Naive B cell (primary cell): ENCODE results near the gene HNF1B. TPM values are rescaled to one million over a fixed set of nuclear protein-coding genes. Genes with fewer than 3 reads are reported as not detected.

Experiments used
- polyA plus RNA-seq, 6 donors: library from polyadenylated mRNA; unstranded; fragments of 300-500 nt; fragmentation: Illumina TruSeq; gene quantifications; one replicate each; pipeline ENCODE4 v1.2.3, GENCODE V29; 2021; ENCODE audit warnings: low read depth in 6 of 6

HNF1B gene
- polyA plus RNA-seq, 6 donors from 2014 or later, result 0.09 TPM; not detected in 5

Other genes with a start within 250 kb of the HNF1B start
- 10 to 100 TPM; 16.0 to 82.3 (median 58.0) TPM for gene SYNRG, start 135.6 kb downstream of the HNF1B start, polyA plus RNA-seq
- gene DDX52, start 101.6 kb downstream of the HNF1B start, polyA plus RNA-seq, result 10 to 100 TPM in 4 of 6 donors, 1 to 10 TPM in 2; 5.5 to 16.9 (median 12.3) TPM
- not detected for gene TBC1D3K, start 179.4 kb upstream of the HNF1B start, polyA plus RNA-seq
- 1 to 10 TPM in 1 of 6 donors, under 1 TPM in 3, not detected in 2; 0.41 to 3.6 (median 0.61) TPM for gene TBC1D3L, start 244.0 kb upstream of the HNF1B start, polyA plus RNA-seq